Hepatocyte (in vitro differentiated cells): ENCODE measurements around the gene CAMK1. TPM values are rescaled to one million over a fixed set of nuclear protein-coding genes. Genes with fewer than 3 reads are reported as not detected.

ENCODE experiments used
- DNase-seq: peaks from one replicate; pipeline ENCODE4 v3.0.0-alpha.2; 2016; ENCODE audit warnings: low spot score
- H2AFZ ChIP-seq: fragments of 200-600 bp; sonication (generic); 2 replicates; pipeline ENCODE4 v1.6.0; 2016; ENCODE audit warnings: antibody characterized with exemption, mild to moderate bottlenecking
- H3K27ac ChIP-seq: fragments of 200-600 bp; sonication (generic); 2 replicates; pipeline ENCODE4 v1.5.1; 2016; ENCODE audit warnings: mild to moderate bottlenecking
- H3K27me3 ChIP-seq: fragments of 200-600 bp; sonication (generic); 2 replicates; pipeline ENCODE4 v1.6.1; 2016
- H3K36me3 ChIP-seq: fragments of 200-600 bp; sonication (generic); replicated peaks from 2 replicates; pipeline ENCODE4 v1.5.1; 2016; ENCODE audit warnings: low read depth; ENCODE audit not compliant: insufficient read depth
- H3K4me1 ChIP-seq: fragments of 200-600 bp; sonication (generic); 2 replicates; pipeline ENCODE4 v1.5.1; 2016; ENCODE audit warnings: mild to moderate bottlenecking, moderate library complexity; ENCODE audit not compliant: insufficient read depth
- H3K4me2 ChIP-seq: fragments of 200-600 bp; sonication (generic); 2 replicates; pipeline ENCODE4 v1.6.0; 2016
- H3K4me3 ChIP-seq: fragments of 200-600 bp; sonication (generic); 2 replicates; pipeline ENCODE4 v1.5.1; 2016; ENCODE audit warnings: mild to moderate bottlenecking
- H3K79me2 ChIP-seq: fragments of 200-600 bp; sonication (generic); 2 replicates; pipeline ENCODE4 v1.6.0; 2017; ENCODE audit warnings: mild to moderate bottlenecking
- H3K9me2 ChIP-seq: fragments of 200-600 bp; sonication (generic); replicated peaks from 2 replicates; pipeline ENCODE4 v1.6.0; 2017; ENCODE audit warnings: mild to moderate bottlenecking; ENCODE audit not compliant: insufficient read depth
- H3K9me3 ChIP-seq: fragments of 200-600 bp; sonication (generic); 2 replicates; pipeline ENCODE4 v1.5.1; 2016; ENCODE audit warnings: low read depth, mild to moderate bottlenecking
- H4K20me1 ChIP-seq: fragments of 200-600 bp; sonication (generic); 2 replicates; pipeline ENCODE4 v1.6.0; 2016; ENCODE audit warnings: mild to moderate bottlenecking; ENCODE audit not compliant: insufficient read depth, poor library complexity, severe bottlenecking
- EZH2 ChIP-seq: fragments of 200-600 bp; sonication (generic); IDR thresholded peaks from 2 replicates; pipeline ENCODE4 v1.6.1; 2016; ENCODE audit warnings: antibody characterized with exemption, mild to moderate bottlenecking, borderline replicate concordance
- EZH2phosphoT487 ChIP-seq: fragments of 200-600 bp; sonication (generic); IDR thresholded peaks from one replicate; pipeline ENCODE4 v1.6.1; 2018; ENCODE audit warnings: antibody characterized with exemption, mild to moderate bottlenecking, low read depth, moderate library complexity; ENCODE audit not compliant: unreplicated experiment, severe bottlenecking
- WGBS: methylation state at CpG from one replicate; pipeline ENCODE4 v1.1.6; 2016; ENCODE audit warnings: low lambda C conversion rate; ENCODE audit errors: missing lambda C conversion rate; 5-methylcytosine and 5-hydroxymethylcytosine counted together
- polyA plus RNA-seq: library from polyadenylated mRNA; unstranded; fragments of >200 nt; fragmentation: Nextera tagmentation; extraction: Ambion mirVana; gene quantifications from 2 replicates; pipeline ENCODE4 v1.2.1, GENCODE V29; 2016
- total RNA-seq: library from RNA; depleted of rRNA; stranded (reverse); fragments of >200 nt; gene quantifications from 2 replicates; pipeline ENCODE4 v1.2.3, GENCODE V29; 2014
- TF ChIP-seq, protein P1 (sequence below): fragments of 200-600 bp; sonication (generic); IDR thresholded peaks from 2 replicates; pipeline ENCODE4 v1.5.1; 2016; ENCODE audit warnings: antibody characterized with exemption, mild to moderate bottlenecking; ENCODE audit not compliant: poor library complexity

Gene CAMK1
- total and polyA plus RNA-seq, 2 experiments from 2014 or later: 9.7 to 16.1 TPM

DNA sequence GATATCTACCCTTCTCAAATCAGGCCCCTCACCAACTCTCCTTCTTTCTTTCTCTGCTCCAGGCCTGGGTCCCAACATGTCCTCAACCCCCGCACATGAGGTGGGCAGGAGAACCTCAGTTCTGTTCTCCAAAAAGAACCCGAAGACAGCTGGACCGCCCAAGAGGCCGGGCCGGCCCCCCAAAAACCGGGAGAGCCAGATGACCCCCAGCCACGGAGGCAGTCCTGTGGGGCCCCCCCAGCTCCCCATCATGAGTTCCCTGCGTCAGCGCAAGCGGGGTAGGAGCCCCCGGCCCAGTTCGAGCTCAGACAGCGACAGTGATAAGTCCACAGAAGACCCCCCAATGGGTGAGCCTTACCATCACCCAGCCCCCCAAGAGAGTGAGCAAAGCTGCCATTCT, 25.6 kb downstream of the CAMK1 start:
- H3K4me1 ChIP-seq: peaks cover 7% of the 10 kb centered on the region
- no peak overlapping the region for H2AFZ ChIP-seq
- H3K36me3 ChIP-seq: no peaks in the 10 kb centered on the region
- no peaks in the 10 kb centered on the region for H3K9me2 ChIP-seq
- TF ChIP-seq, protein P1, sequence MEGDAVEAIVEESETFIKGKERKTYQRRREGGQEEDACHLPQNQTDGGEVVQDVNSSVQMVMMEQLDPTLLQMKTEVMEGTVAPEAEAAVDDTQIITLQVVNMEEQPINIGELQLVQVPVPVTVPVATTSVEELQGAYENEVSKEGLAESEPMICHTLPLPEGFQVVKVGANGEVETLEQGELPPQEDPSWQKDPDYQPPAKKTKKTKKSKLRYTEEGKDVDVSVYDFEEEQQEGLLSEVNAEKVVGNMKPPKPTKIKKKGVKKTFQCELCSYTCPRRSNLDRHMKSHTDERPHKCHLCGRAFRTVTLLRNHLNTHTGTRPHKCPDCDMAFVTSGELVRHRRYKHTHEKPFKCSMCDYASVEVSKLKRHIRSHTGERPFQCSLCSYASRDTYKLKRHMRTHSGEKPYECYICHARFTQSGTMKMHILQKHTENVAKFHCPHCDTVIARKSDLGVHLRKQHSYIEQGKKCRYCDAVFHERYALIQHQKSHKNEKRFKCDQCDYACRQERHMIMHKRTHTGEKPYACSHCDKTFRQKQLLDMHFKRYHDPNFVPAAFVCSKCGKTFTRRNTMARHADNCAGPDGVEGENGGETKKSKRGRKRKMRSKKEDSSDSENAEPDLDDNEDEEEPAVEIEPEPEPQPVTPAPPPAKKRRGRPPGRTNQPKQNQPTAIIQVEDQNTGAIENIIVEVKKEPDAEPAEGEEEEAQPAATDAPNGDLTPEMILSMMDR: no peak
- no peak for TF ChIP-seq EZH2phosphoT487
- TF ChIP-seq EZH2: no peak
- H3K27me3 ChIP-seq: no peaks in the 10 kb centered on the region
- H3K79me2 ChIP-seq: no peaks in the 10 kb centered on the region
- DNase-seq: no peak
- over 99% methylated on average over 13 of the region's 13 CpGs for WGBS
- H3K4me3 ChIP-seq: no peak overlapping the region
- no peaks in the 10 kb centered on the region for H3K9me3 ChIP-seq
- no peak overlapping the region for H3K4me2 ChIP-seq
- H3K27ac ChIP-seq: no peak overlapping the region
- no peaks in the 10 kb centered on the region for H4K20me1 ChIP-seq

DNA sequence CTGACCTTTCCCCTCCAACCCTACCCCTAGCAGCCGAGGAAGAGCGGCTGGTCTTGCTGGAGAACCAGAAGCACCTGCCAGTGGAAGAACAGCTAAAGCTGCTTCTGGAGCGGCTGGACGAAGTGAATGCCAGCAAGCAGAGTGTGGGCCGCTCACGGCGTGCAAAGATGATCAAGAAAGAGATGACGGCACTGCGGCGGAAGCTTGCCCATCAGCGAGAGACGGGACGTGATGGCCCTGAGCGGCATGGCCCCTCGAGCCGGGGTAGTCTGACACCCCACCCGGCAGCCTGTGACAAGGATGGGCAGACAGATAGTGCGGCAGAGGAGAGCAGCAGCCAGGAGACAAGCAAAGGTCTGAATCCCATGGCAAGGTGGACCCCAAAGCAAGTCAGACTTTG, 26.2 kb downstream of the CAMK1 start:
- no peaks in the 10 kb centered on the region for H3K79me2 ChIP-seq
- H3K36me3 ChIP-seq: no peaks in the 10 kb centered on the region
- 96% methylated on average over 18 of the region's 18 CpGs for WGBS
- no peaks in the 10 kb centered on the region for H3K9me2 ChIP-seq
- no peaks in the 10 kb centered on the region for H3K9me3 ChIP-seq
- peaks cover under 1% of the 10 kb centered on the region for H3K4me1 ChIP-seq
- no peak overlapping the region for H3K4me2 ChIP-seq
- no peak overlapping the region for H3K4me3 ChIP-seq
- no peak overlapping the region for H2AFZ ChIP-seq
- H3K27me3 ChIP-seq: no peaks in the 10 kb centered on the region
- no peaks in the 10 kb centered on the region for H4K20me1 ChIP-seq
- TF ChIP-seq EZH2phosphoT487 (no peak), EZH2 (no peak)
- TF ChIP-seq, protein P1: no peak
- H3K27ac ChIP-seq: no peak overlapping the region
- DNase-seq: no peak

DNA sequence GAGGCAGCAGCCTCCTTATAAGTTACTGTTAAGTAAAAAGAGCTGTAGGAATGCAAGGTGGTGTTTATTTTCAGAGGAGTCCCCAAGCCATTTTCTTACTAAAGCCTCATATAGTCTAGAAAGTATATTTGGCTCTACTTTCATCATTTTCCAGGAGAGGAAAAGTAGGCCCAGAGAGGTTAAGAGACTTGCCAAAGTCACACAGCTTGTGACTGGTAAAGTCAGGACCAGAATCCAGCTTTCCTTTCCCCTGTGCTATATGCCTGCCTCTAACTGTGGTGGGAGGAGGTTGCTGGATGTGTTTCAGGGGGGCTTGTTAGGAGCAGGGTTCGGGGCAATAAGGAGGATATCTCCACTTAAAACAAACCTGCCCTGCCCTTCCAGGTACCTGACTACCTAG, 27.2 kb downstream of the CAMK1 start:
- Histone ChIP-seq H4K20me1 (no peaks in the 10 kb centered on the region), H3K4me3 (no peak overlapping the region), H3K36me3 (no peaks in the 10 kb centered on the region), H3K9me2 (no peaks in the 10 kb centered on the region), H3K79me2 (peaks cover under 1% of the 10 kb centered on the region), H3K4me1 (no peaks in the 10 kb centered on the region), H3K4me2 (no peak overlapping the region), H3K27me3 (no peaks in the 10 kb centered on the region), H3K9me3 (no peaks in the 10 kb centered on the region), H2AFZ (no peak overlapping the region), H3K27ac (no peak overlapping the region)
- DNase-seq: no peak
- TF ChIP-seq EZH2phosphoT487 (no peak), EZH2 (no peak)
- TF ChIP-seq, protein P1: no peak
- 100% methylated on average over 1 of the region's 1 CpG for WGBS

DNA sequence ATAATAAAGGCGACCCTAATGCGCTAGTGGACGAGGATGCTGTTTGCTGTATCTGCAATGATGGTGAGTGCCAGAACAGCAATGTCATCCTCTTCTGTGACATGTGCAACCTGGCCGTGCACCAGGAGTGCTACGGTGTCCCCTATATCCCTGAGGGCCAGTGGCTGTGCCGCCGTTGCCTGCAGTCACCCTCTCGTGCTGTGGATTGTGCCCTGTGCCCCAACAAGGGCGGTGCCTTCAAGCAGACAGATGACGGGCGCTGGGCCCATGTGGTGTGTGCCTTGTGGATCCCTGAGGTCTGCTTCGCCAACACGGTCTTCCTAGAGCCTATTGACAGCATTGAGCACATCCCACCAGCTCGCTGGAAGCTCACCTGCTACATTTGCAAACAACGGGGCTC, 30.6 kb downstream of the CAMK1 start:
- no peak for TF ChIP-seq EZH2
- TF ChIP-seq EZH2phosphoT487: no peak
- TF ChIP-seq, protein P1: no peak
- Histone ChIP-seq H3K27ac (no peak overlapping the region), H3K4me2 (no peak overlapping the region), H3K4me1 (no peaks in the 10 kb centered on the region), H3K36me3 (no peaks in the 10 kb centered on the region), H3K79me2 (peaks cover 17% of the 10 kb centered on the region), H3K27me3 (no peaks in the 10 kb centered on the region), H4K20me1 (no peaks in the 10 kb centered on the region), H3K4me3 (no peak overlapping the region), H3K9me2 (no peaks in the 10 kb centered on the region), H3K9me3 (no peaks in the 10 kb centered on the region), H2AFZ (no peak overlapping the region)
- DNase-seq: no peak
- WGBS: 96% methylated on average over 15 of the region's 15 CpGs
